Activated CD8-positive, alpha-beta memory T cell treated with anti-CD3 and anti-CD28 coated beads for 4 hours (primary cell): ENCODE results near the gene SPC25.
"Not testable (repeated sequence)": the region's sequence is repeated elsewhere in the genome, so short reads cannot be mapped to it uniquely, and the experiment has no call there.

Experiments used
- DNase-seq, 2 donors: peaks; one replicate each; pipeline ENCODE4 v3.0.0-alpha.2; 2020; ENCODE audit warnings: low read depth in 2 of 2

The SPC25 gene, protein sequence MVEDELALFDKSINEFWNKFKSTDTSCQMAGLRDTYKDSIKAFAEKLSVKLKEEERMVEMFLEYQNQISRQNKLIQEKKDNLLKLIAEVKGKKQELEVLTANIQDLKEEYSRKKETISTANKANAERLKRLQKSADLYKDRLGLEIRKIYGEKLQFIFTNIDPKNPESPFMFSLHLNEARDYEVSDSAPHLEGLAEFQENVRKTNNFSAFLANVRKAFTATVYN

DNA sequence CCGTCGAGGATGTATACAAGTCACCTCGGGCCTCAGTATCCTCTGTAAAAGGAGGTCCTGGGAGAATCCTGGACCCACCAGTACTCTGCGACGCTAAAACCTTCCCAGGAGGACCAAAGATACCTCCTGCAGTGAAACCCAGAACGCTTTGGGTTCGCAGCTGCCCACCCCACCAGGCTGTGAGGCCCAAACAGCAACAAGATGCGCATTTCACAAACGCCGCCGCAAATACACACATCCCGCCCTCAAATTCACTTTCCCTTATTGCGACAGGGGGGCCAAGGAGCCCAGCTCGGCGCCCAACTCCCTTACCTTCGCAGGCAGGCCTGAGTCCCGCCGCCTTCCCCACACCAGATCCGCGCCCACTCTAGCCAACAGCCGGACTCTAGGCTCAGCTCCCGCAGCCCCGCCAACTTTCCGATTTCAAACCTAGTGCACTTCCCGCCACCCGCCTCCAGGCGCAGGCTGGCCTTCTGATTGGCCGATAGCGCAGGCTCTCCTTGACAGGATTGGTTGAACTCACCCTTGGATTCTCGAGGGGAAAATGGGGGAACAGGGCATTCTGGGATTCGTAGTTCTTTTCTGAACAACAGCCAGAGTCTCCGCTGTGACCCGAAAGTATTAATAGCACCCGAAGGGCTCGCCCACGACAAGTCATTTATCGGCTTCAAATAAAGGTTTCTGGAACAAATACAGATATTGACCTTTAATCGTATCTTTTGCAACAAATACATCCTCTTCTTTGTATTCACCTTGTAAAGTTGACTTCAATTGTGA is at the start of gene SPC25:
Gene SPC25 (minus strand): TSS at position 425 of the 777 bp plus-strand sequence. CDS start 911 bp downstream, outside the sequence.
- DNase-seq: peak; percentile 69 to 73

GRCh38 chr2:168939918-168940317 is 49.7 kb upstream of the SPC25 start:
- no peak for DNase-seq

DNA sequence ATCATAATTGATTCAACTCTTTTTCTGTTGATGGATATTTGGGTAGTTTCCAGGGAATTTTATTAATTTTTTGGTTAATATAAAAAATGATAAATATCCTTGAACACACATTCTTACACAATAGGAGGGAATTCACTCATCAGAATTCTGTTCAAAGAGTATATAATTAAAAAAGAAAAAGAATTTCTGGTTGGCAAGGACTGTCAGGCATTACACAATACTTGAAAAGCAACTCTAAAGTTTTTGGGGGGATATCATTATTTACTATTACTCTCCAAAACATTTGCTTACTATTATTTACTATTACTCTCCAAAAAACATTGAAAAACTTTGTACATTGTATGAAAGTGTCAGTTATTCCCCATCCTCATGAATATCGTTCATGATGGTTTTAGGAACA is 48.8 kb upstream of the SPC25 start:
- no peak for DNase-seq

GRCh38 chr2:168935810-168936581 is 45.8 kb upstream of the SPC25 start:
- no peak for DNase-seq

- DNase-seq: no peak
Measured at GRCh38 chr2:168934826-168935225, 44.6 kb upstream of the SPC25 start.

DNA sequence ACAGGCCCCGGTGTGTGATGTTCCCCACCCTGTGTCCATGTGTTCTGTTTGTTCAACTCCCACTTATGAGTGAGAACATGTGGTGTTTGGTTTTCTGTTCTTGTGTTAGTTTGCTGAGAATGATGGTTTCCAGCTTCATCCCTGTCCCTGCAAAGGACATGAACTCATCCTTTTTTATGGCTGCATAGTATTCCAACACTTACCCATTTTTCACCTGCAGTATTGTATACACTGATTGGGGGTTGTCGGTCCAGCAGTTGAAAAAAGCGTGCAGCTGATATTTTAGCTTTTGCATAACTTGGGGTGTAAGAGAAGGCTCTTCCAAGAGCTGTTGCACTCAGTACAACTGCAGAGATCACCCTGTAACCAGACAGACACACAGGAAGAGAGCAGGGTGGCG is 41.9 kb upstream of the SPC25 start:
- not testable (repeated sequence) for DNase-seq

DNA sequence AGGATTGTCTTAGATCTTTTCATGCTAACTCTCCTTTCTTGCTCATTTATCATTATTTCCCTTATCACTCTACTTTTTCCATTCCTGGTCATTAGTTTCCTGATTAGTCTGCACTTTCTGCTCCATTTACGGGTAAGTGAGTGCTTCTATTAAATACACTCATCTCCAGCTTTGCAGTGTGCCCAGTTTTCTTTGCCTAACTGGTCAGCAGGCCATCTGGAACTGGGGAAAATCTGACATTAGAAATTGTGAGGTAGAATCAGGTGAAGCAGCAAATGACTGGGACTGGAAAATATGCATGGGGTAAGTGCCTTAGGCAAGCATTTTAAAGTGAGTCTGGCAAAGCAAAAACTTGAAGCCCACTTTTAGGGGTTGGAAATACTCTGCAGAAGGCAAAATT is 40.0 kb upstream of the SPC25 start:
- no peak for DNase-seq

DNA sequence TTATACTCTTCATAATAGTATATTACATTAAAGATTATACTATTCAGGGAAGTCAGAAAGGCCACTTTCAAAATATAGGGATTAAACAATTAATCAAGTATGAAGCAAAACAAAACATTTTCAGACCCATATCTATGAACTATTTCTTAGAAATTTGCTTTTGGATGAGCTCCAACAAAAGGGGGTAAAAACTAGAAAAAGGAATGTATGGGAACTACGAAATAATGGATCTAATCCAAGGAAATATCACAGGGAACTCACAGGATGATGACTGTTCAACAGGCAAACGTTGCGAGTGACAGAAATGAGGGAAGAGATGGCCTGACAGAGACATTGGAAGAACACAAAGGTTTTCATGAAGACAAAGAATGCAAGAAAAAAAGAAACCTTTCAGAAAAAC is 38.8 kb upstream of the SPC25 start:
- DNase-seq: no peak

DNA sequence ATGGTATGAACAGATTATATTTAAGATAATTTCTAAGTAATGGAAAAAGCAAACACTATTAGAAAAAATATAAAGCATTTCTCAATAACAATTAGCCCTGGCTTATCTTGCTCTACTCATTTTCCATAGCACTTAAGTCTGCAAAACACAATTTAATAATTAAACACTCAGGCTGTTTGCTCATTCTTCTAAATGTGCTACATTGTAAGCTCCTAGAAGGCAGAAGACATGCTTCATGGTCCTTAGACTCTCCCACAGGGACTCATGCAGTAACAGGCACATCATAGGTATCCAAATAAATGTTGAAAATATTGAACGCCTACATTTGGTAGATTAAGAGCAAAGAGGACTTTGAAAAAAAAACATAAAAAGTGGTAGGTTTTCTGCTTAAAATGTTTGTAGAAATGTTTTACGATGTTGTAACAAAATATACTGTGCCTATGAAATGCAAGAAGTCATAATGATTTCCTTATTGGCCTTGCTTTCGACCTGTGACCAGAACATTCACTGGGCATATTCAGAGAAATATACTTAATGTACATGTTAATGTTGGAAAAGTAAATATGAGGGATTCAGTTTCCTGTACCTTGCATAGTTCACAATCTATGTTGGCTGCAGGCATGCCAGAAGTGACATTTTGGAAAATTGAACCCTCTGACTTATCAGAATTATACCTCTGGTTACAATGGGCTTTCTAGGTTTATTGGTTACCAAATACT is 38.0 kb upstream of the SPC25 start:
- DNase-seq: no peak

GRCh38 chr2:168926621-168927386 is 36.6 kb upstream of the SPC25 start:
- no peak for DNase-seq

DNA sequence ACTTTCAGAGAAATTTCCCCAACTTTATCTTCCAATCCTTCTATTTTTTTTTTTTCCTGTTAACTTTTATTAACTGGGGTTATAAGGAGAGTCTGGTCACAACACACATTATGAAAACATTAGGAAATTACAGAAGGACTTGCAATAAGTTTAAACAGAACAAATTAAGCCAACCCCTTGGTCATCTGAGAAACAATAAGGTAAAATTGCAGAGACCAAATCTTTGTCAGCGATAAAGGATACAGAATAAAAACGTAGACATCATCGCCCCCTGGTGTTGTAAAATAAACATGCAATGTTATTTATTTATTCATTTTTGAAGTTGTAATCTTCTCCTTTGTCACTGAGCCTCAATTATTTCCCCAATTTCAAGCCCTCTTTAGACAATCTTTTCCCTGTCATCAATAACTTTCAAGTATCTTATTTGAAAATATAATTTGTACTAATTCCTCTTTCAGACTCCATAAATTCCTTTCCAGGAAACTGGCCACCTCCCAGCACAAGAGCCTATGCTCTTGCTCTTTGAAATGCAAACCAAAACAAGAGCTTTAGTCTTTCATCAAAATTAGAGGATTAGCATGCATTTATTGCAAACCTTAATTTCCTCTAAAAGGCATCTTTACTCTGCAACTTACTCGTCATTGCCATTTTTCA is 30.4 kb upstream of the SPC25 start:
- no peak for DNase-seq

- no peak for DNase-seq
Measured at GRCh38 chr2:168916331-168916675, 26.1 kb upstream of the SPC25 start.

DNA sequence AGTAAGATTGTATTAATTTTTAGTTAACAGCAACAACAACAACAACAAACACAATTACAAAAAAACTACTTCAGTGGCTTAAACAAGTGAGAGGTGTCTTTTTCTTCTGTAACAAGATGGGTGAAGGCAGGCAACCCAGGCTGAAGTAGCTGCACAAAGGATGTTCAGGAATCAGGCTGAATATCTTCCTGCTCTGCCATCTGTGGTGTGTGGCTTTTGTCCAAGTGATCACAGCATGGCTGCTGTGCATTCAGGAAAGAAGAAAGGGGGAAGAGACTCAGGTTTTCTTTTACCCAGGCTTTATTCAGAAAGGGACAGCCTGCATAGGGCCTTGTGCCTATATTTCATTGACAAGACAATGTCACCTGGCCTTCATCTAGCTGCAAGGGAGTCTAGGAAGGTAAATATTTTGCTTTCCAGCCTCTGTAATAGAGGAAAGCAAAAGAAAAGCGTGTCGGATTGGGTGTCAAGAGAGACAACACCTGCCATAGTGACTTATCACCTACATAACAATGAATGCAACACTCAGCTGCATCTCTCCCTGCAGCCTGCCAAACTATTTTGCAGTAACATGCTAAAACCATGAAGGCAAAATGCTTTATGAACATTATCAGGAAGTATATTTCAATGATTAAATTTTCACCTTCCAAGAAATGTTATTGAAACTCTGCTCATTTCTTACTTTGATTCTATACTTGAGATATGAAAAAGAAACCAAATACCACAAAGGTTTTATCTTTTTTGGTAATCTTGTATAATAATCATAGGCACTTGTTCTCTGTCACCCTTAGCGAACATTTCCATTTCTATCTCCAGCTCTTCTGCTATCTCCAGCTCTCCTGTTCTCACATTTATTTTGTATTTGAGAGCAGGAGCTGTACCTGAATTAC is 25.5 kb upstream of the SPC25 start:
- no peak for DNase-seq

DNA sequence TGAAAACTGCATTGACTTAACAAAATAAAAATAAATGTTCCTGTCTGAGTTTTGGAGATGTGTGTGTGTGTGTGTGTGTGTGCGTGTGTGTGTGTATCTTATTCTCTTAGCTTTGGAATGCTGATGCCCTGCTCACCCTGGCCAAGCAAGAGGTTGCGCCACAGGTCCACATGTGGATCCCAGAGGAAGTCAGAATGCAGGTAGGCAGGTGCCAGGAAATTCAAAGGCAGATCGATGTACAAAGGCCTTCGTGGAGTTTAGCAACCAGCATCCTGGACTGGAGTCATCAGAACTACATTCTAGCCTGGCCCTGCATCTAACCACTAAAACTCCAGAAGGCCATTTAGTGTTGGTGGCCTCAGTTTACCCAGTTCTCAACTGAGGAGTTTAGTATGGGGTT is 23.3 kb upstream of the SPC25 start:
- DNase-seq: no peak

- no peak for DNase-seq
Measured at GRCh38 chr2:168912901-168913369, 22.7 kb upstream of the SPC25 start.

- DNase-seq: no peak
Measured at GRCh38 chr2:168912466-168912865, 22.2 kb upstream of the SPC25 start.

DNA sequence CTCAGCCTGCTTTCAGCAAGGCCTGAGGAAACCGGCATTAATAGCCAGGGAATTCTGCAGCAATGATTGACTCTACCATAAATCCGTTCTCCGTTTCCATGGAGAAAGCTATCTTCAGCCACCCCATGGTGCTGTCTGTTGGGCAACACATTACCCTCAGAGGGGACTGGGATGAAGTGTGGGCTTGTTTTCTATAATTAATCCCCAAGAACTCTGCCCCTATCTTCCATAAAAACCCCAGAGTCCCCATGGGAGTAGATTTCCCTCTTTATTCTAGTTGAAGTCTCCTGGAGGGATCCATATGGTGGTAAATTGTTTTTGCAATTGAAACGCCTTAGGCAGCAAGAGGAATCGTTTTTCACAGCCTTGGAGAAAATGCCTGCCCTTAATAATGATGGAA is 20.1 kb upstream of the SPC25 start:
- no peak for DNase-seq

- no peak for DNase-seq
Measured at GRCh38 chr2:168907940-168908662, 17.9 kb upstream of the SPC25 start.

DNA sequence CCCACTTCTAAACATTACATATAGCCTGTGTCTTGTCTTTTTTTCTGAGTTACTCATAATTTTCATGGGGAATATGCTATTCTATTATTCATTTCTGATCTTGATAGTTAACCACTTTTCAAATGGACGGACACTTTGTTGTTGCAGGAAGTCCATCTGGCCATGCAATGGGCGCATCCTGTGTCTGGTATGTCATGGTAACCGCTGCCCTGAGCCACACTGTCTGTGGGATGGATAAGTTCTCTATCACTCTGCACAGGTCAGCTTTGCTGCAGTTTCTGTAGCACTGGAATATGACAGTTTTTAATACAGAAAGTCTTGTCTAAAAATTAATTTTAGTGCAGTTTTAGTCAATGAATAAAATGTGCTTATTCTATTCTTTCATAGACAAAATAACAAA is 14.1 kb upstream of the SPC25 start:
- DNase-seq: no peak
